Measurements from ENCODE around the gene SUPT7L. TPM values are rescaled to one million over a fixed set of nuclear protein-coding genes. Genes with fewer than 3 reads are reported as not detected.

SUPT7L gene
- total and polyA plus RNA-seq, 2 of the 4 experiments (the other 2 are of a cell fraction): 16.7 to 33.4 TPM

DNA sequence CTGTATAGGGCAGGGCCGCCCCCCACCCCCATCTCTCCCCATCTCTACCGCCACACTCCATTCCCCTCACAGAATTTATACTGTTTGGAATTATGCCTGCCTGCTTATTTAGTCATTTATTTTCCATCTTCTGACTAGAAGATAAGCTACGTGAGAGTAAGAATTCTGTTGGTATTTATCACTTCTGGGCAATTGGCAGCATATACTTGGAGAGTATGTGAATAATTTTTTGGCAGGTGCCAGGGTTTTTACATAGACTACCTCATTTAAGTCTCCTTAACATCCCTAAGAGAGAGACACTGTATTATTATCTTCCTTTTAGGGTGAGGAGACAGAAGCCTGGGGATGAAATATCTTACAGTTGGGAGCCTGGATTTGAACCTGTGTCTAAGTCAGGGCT, 45.3 kb upstream of the SUPT7L start:
- Histone ChIP-seq H3K36me3 (ENCODE audit: control insufficient read depth, insufficient read depth, low read length) (no peaks in the 10 kb centered on the region), H2AFZ (replicated peaks; ENCODE audit: low read length, poor library complexity) (no peak overlapping the region), H2BK20ac (ENCODE audit: low read depth, low read length) (no peak overlapping the region), H4K91ac (ENCODE audit: insufficient read depth, low read depth, low read length) (no peak overlapping the region), H3K9me1 (ENCODE audit: insufficient read depth, low read length) (peaks cover 17% of the 10 kb centered on the region), H3K4me2 (ENCODE audit: low read depth, low read length) (no peak overlapping the region), H3K23ac (ENCODE audit: low read depth, low read length) (no peak overlapping the region), H3K4me1 (ENCODE audit: control insufficient read depth, insufficient read depth, low read length) (peaks cover 13% of the 10 kb centered on the region), H3K4me3 (ENCODE audit: insufficient read depth, low read depth, low read length) (no peak overlapping the region), H4K5ac (ENCODE audit: low read depth, low read length) (no peak overlapping the region), H3K4ac (ENCODE audit: low read depth, low read length) (no peak overlapping the region), H3K56ac (ENCODE audit: extremely low read depth, insufficient read depth, low read length) (no peak overlapping the region), H3K27ac (ENCODE audit: insufficient read depth, low read length) (no peak overlapping the region), H2BK15ac (ENCODE audit: low read depth, low read length) (no peak overlapping the region), H2AK5ac (ENCODE audit: low read depth, low read length) (no peak overlapping the region), H2AK9ac (replicated peaks; ENCODE audit: low read depth, low read length, poor library complexity) (peak overlapping the region; percentile 44), H3K18ac (ENCODE audit: low read depth, low read length) (no peak overlapping the region), H3K14ac (replicated peaks; ENCODE audit: low read depth, low read length) (no peak overlapping the region), H3K79me1 (ENCODE audit: low read depth in 1 of 2, low read length in 2 of 2) (0 out of 4 replicates have a peak, but pooled peaks cover 0 to 6% of the 10 kb centered on the region in 2 experiments), H3K27me3 (ENCODE audit: control insufficient read depth, insufficient read depth, low read length) (no peaks in the 10 kb centered on the region), H4K8ac (ENCODE audit: low read depth in 2 of 2, low read length in 2 of 2) (no peak overlapping the region), H3K9ac (ENCODE audit: low read depth, low read length) (no peak overlapping the region), H2BK5ac (ENCODE audit: low read depth, low read length, poor library complexity, severe bottlenecking) (no peak overlapping the region), H2BK120ac (ENCODE audit: low read depth, low read length) (no peak overlapping the region), H3K9me3 (ENCODE audit: control insufficient read depth, insufficient read depth, low read length) (no peaks in the 10 kb centered on the region), H4K20me1 (ENCODE audit: insufficient read depth, low read length) (no peaks in the 10 kb centered on the region)
- no CpG with 5 or more reads among the region's 3 CpGs for WGBS, 2 experiments (ENCODE audit: extremely low coverage in 2 of 2, insufficient read length in 1 of 2)
- no peak for ATAC-seq (ENCODE audit: low read depth)
- no TSS peak for BruUV-seq (replicated peaks)
- in situ Hi-C loops (cut with MboI; ENCODE audit: low sequenced_read_pairs): no loop called here
- ChIA-PET POLR2A (ENCODE audit: unreplicated experiment) (no interaction called here), CTCF (interaction anchor here (0.5 kb wide), 1 partner anchor 594 kb away, joined by 3 read pairs; no protein-coding TSS in a partner anchor)
- TF ChIP-seq MAZ (IDR thresholded peaks at IDR 0.05; ENCODE audit: borderline replicate concordance, low read depth, low read length) (no peak), RFX5 (IDR thresholded peaks at IDR 0.05; ENCODE audit: low read depth, low read length) (no peak), BHLHE40 (IDR thresholded peaks at IDR 0.05; ENCODE audit: low read depth, low read length) (no peak)
- TF ChIP-seq, protein P1, sequence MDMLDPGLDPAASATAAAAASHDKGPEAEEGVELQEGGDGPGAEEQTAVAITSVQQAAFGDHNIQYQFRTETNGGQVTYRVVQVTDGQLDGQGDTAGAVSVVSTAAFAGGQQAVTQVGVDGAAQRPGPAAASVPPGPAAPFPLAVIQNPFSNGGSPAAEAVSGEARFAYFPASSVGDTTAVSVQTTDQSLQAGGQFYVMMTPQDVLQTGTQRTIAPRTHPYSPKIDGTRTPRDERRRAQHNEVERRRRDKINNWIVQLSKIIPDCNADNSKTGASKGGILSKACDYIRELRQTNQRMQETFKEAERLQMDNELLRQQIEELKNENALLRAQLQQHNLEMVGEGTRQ (IDR thresholded peaks at IDR 0.05; ENCODE audit: low read depth, low read length): no peak
- intact Hi-C loops (cut with micrococcal nuclease): loop anchor here (10.0 kb wide), 1 partner anchor 856 kb away; no protein-coding TSS in a partner anchor
- DNase-seq: no peak
- dilution Hi-C loops (cut with HindIII; ENCODE audit: low sequenced_read_pairs, unreplicated experiment): no loop called here
